Measurements from ENCODE around the gene PKP1.

The PKP1 gene

GRCh38 chr1:201296352-201296751 lies 13.0 kb downstream of the PKP1 start:
- TF ChIP-seq, protein P1, sequence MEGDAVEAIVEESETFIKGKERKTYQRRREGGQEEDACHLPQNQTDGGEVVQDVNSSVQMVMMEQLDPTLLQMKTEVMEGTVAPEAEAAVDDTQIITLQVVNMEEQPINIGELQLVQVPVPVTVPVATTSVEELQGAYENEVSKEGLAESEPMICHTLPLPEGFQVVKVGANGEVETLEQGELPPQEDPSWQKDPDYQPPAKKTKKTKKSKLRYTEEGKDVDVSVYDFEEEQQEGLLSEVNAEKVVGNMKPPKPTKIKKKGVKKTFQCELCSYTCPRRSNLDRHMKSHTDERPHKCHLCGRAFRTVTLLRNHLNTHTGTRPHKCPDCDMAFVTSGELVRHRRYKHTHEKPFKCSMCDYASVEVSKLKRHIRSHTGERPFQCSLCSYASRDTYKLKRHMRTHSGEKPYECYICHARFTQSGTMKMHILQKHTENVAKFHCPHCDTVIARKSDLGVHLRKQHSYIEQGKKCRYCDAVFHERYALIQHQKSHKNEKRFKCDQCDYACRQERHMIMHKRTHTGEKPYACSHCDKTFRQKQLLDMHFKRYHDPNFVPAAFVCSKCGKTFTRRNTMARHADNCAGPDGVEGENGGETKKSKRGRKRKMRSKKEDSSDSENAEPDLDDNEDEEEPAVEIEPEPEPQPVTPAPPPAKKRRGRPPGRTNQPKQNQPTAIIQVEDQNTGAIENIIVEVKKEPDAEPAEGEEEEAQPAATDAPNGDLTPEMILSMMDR (IDR thresholded peaks at IDR 0.05; ENCODE audit: poor library complexity, severe bottlenecking) = no peak
- Histone ChIP-seq H3K27ac (ENCODE audit: poor library complexity, severe bottlenecking) (peak overlapping the region; percentile 90), H3K4me3 (ENCODE audit: severe bottlenecking) (no peak overlapping the region), H3K9me3 (ENCODE audit: severe bottlenecking) (no peaks in the 10 kb centered on the region), H3K4me1 (ENCODE audit: insufficient read depth, poor library complexity, severe bottlenecking) (peaks cover 62% of the 10 kb centered on the region), H3K27me3 (ENCODE audit: insufficient read depth, poor library complexity, severe bottlenecking) (no peaks in the 10 kb centered on the region), H3K36me3 (ENCODE audit: low read depth) (peaks cover 71% of the 10 kb centered on the region)
- DNase-seq (ENCODE audit: low spot score) (no peak), ATAC-seq (ENCODE audit: low read depth) (no peak)

DNA sequence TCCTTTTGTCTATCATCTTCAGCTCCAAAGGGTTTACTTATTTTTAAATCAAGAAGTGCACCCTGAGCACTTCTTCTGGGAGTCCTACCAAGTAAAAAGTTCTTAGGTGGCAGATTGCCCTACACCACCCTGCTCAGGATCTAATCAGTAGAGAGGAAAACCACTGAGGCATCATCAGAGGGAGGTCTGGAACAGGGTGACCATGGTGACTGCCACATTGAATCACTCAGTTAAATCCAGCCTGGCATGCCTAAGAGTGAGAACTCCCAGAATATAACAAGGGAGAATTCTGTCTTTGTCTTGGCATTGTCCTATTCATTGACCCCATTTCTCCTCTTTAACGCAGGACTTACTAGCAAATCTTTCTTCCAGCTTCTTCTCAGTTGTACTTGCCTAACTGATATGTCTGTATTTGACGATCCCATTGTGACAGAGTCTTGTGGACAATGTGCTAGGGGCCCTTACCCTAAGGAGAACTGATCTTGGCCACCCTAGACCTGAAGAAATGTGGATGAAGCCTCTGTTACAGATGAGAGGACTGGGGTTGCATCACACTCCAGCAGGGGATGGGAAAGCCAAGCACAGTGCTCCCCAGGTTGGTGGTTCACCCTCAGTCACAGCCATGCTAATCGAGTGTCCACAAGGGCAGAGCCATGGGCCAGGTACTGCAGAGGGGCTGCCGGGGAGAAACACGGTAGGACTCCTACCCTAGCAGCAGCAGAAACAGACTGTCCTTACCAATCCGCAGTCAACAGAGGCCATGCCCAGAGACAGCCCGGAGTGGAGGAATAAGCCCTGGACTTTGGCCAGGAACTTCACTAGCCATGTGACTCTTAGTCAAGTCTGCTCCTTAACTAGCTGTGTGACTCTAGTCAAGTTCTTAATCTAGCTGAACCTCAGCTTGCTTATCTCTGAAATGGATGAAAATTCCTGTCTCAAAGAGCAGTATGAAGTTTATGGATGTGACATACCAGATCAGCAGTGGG lies 15.4 kb downstream of the PKP1 start:
- DNase-seq (ENCODE audit: low spot score) = no peak
- no peak for ATAC-seq (ENCODE audit: low read depth)

DNA sequence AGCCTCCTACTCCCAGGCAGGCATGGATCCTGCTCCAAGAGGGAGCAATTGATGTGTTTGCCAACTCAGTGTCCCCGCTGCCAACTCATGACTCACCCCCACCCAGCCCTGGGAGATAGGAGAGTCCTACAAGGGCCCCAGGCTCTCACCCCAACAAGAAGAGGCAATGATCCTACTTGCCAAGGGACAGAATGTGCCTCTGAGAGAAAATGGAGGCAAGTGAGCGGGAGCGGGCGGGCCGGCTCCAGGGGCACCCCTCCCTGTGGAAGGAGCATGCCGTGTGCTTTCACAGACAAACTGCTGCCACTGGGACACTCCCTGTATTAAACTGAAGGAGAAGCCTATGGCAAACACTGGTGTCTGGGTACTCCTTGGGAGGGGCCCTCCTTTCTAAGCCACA lies 16.7 kb downstream of the PKP1 start:
- peak overlapping the region; percentile 90 for H3K27ac ChIP-seq (ENCODE audit: poor library complexity, severe bottlenecking)
- TF ChIP-seq, protein P1 (IDR thresholded peaks at IDR 0.05; ENCODE audit: poor library complexity, severe bottlenecking) = no peak
- no peaks in the 10 kb centered on the region for H3K27me3 ChIP-seq (ENCODE audit: insufficient read depth, poor library complexity, severe bottlenecking)
- DNase-seq (ENCODE audit: low spot score) = peak; percentile 92
- H3K4me1 ChIP-seq (ENCODE audit: insufficient read depth, poor library complexity, severe bottlenecking) = peaks cover 79% of the 10 kb centered on the region
- no peak overlapping the region for H3K4me3 ChIP-seq (ENCODE audit: severe bottlenecking)
- no peaks in the 10 kb centered on the region for H3K9me3 ChIP-seq (ENCODE audit: severe bottlenecking)
- peaks cover 69% of the 10 kb centered on the region for H3K36me3 ChIP-seq (ENCODE audit: low read depth)
- ATAC-seq (ENCODE audit: low read depth) = peak; percentile 71

More for the DNA sequence above, 15.4 kb downstream of the PKP1 start:
- Histone ChIP-seq H3K4me1 (ENCODE audit: insufficient read depth, poor library complexity, severe bottlenecking) (peaks cover 83% of the 10 kb centered on the region), H3K27me3 (ENCODE audit: insufficient read depth, poor library complexity, severe bottlenecking) (no peaks in the 10 kb centered on the region), H3K4me3 (ENCODE audit: severe bottlenecking) (no peak overlapping the region), H3K36me3 (ENCODE audit: low read depth) (peaks cover 78% of the 10 kb centered on the region), H3K9me3 (ENCODE audit: severe bottlenecking) (no peaks in the 10 kb centered on the region), H3K27ac (ENCODE audit: poor library complexity, severe bottlenecking) (peak overlapping the region; percentile 90)
- TF ChIP-seq, protein P1 (IDR thresholded peaks at IDR 0.05; ENCODE audit: poor library complexity, severe bottlenecking) = no peak

GRCh38 chr1:201300641-201301040 lies 17.3 kb downstream of the PKP1 start:
- TF ChIP-seq, protein P1 (IDR thresholded peaks at IDR 0.05; ENCODE audit: poor library complexity, severe bottlenecking) = no peak
- DNase-seq (ENCODE audit: low spot score) (no peak), ATAC-seq (ENCODE audit: low read depth) (no peak)
- no peaks in the 10 kb centered on the region for H3K27me3 ChIP-seq (ENCODE audit: insufficient read depth, poor library complexity, severe bottlenecking)
- H3K9me3 ChIP-seq (ENCODE audit: severe bottlenecking) = no peaks in the 10 kb centered on the region
- peak overlapping the region; percentile 90 for H3K27ac ChIP-seq (ENCODE audit: poor library complexity, severe bottlenecking)
- H3K4me3 ChIP-seq (ENCODE audit: severe bottlenecking) = no peak overlapping the region
- peaks cover 62% of the 10 kb centered on the region for H3K36me3 ChIP-seq (ENCODE audit: low read depth)
- H3K4me1 ChIP-seq (ENCODE audit: insufficient read depth, poor library complexity, severe bottlenecking) = peaks cover 72% of the 10 kb centered on the region
